HCT116 (cell line): ENCODE data around the gene ALDH7A1. TPM values are rescaled to one million over a fixed set of nuclear protein-coding genes. Genes with fewer than 3 reads are reported as not detected.

Experiments
- ATAC-seq: fragments of 200-7000 bp; cut with Tn5 transposase; 2 replicates; pipeline ENCODE4 v1.9.1; 2020; ENCODE audit warnings: mild to moderate bottlenecking, moderate library complexity
- BruUV-seq: library from RNA; stranded (reverse); fragments of 400-500 nt; replicated peaks from 2 replicates; lab custom pipeline; 2021; lab: Mats Ljungman, UMichigan
- CTCF ChIA-PET: fragments of 300-600 bp; sonication (Branson Sonifier 250); formaldehyde crosslinking; loops from one replicate; lab custom pipeline; 2021; ENCODE audit warnings: antibody characterized with exemption; lab: Charles Lee
- POLR2A ChIA-PET: fragments of 300-600, 350-600 bp; sonication (Branson Sonifier 250); formaldehyde crosslinking; loops from one replicate; lab custom pipeline; 2021; ENCODE audit warnings: antibody characterized with exemption; lab: Charles Lee
- RAD21 ChIA-PET, 2 experiments: fragments of 300-600 bp; sonication (Branson Sonifier 250); formaldehyde crosslinking; loops; one replicate each; lab custom pipeline; 2023; ENCODE audit warnings: low total read pairs in 2 of 2; ENCODE audit not compliant: uncharacterized antibody in 2 of 2, unreplicated experiment in 2 of 2, low non-redundant PET in 1 of 2; lab: Charles Lee
- DNase-seq: peaks from one replicate; pipeline ENCODE4 v3.0.0-alpha.2; 2010; ENCODE audit warnings: low read depth, low spot score
- H2AFZ ChIP-seq: fragments of 200-600 bp; shearing (Covaris generic), sonication (generic); 2 replicates; pipeline ENCODE4 v1.6.1; 2017; ENCODE audit warnings: low read depth, mixed run types, mixed read lengths, antibody characterized with exemption, low read length; ENCODE audit not compliant: poor library complexity, severe bottlenecking
- H3K27ac ChIP-seq: 2 replicates; pipeline ENCODE4 v1.5.1; 2012; ENCODE audit warnings: low read depth, low read length
- H3K27me3 ChIP-seq: fragments of 200-600 bp; sonication (generic); 2 replicates; pipeline ENCODE4 v1.6.1; 2016; ENCODE audit warnings: mixed run types, low read length, mixed read lengths; ENCODE audit not compliant: insufficient read depth
- H3K36me3 ChIP-seq, 2 experiments: fragments of 200-500 bp in 1 of 2; fragments of 200-600 bp in 1 of 2; sonication (Bioruptor generic) in 1 of 2; sonication (generic) in 1 of 2; 2 replicates each; pipeline versions ENCODE4 v1.5.1 to v1.6.1; 2014 to 2016; ENCODE audit warnings: low read length in 2 of 2, inconsistent platforms in 1 of 2, mixed read lengths in 1 of 2, mixed run types in 1 of 2; ENCODE audit not compliant: insufficient read depth in 2 of 2, control insufficient read depth in 1 of 2
- H3K4me1 ChIP-seq, 2 experiments: fragments of 200-600 bp in 1 of 2; sonication (generic) in 1 of 2; 2 replicates each; pipeline versions ENCODE4 v1.5.1 to v1.6.1; 2012 to 2017; ENCODE audit warnings: low read length in 2 of 2, inconsistent platforms in 1 of 2, mild to moderate bottlenecking in 1 of 2, mixed read lengths in 1 of 2, mixed run types in 1 of 2, moderate library complexity in 1 of 2; ENCODE audit not compliant: insufficient read depth in 2 of 2, control insufficient read depth in 1 of 2
- H3K4me2 ChIP-seq: fragments of 200-600 bp; sonication (generic); 2 replicates; pipeline ENCODE4 v1.6.1; 2017; ENCODE audit warnings: mixed run types, low read length, mixed read lengths
- H3K4me3 ChIP-seq, 2 experiments: fragments of 200-600 bp in 1 of 2; sonication (generic) in 1 of 2; replicated peaks in 1 of 2; 2 replicates each; pipeline ENCODE4 v1.5.1; 2011 to 2016; ENCODE audit warnings: low read length in 2 of 2, control low read depth in 1 of 2, low read depth in 1 of 2, mild to moderate bottlenecking in 1 of 2, mixed read lengths in 1 of 2, mixed run types in 1 of 2
- H3K79me2 ChIP-seq: fragments of 200-600 bp; sonication (generic); 2 replicates; pipeline ENCODE4 v1.6.1; 2017; ENCODE audit warnings: mild to moderate bottlenecking, mixed run types, low read length, moderate library complexity, mixed read lengths; ENCODE audit not compliant: insufficient read depth
- H3K9ac ChIP-seq: fragments of 200-600 bp; sonication (generic); 2 replicates; pipeline ENCODE4 v1.6.1; 2016; ENCODE audit warnings: low read length, mixed read lengths
- H3K9me2 ChIP-seq: fragments of 200-600 bp; sonication (generic), shearing (Covaris generic); 2 replicates; pipeline ENCODE4 v1.6.1; 2017; ENCODE audit warnings: mixed run types, mild to moderate bottlenecking, moderate library complexity; ENCODE audit not compliant: insufficient read depth
- H3K9me3 ChIP-seq, 2 experiments: fragments of 200-500 bp in 1 of 2; fragments of 200-600 bp in 1 of 2; sonication (Bioruptor generic) in 1 of 2; sonication (generic) in 1 of 2; 2 replicates each; pipeline ENCODE4 v1.6.1; 2014 to 2017; ENCODE audit warnings: low read length in 2 of 2, mixed read lengths in 2 of 2, inconsistent platforms in 1 of 2, low read depth in 1 of 2, mild to moderate bottlenecking in 1 of 2, mixed run types in 1 of 2, moderate library complexity in 1 of 2; ENCODE audit not compliant: control insufficient read depth in 1 of 2, insufficient read depth in 1 of 2
- H4K20me1 ChIP-seq: fragments of 200-600 bp; sonication (generic), shearing (Covaris generic); 2 replicates; pipeline ENCODE4 v1.6.1; 2017; ENCODE audit warnings: mixed run types, mild to moderate bottlenecking, moderate library complexity; ENCODE audit not compliant: insufficient read depth
- ATF3 ChIP-seq: IDR thresholded peaks from 2 replicates; pipeline ENCODE4 v1.6.1; 2012
- ELF1 ChIP-seq: IDR thresholded peaks from 2 replicates; pipeline ENCODE4 v1.6.1; 2012; ENCODE audit warnings: low read depth, borderline replicate concordance
- MAX ChIP-seq: IDR thresholded peaks from 2 replicates; pipeline ENCODE4 v1.6.1; 2012
- POLR2AphosphoS5 ChIP-seq: IDR thresholded peaks from 2 replicates; pipeline ENCODE4 v1.6.1; 2011; ENCODE audit warnings: mild to moderate bottlenecking, low read depth, low read length, moderate library complexity
- RAD21 ChIP-seq: IDR thresholded peaks from 2 replicates; pipeline ENCODE4 v1.6.1; 2012; ENCODE audit warnings: low read depth, mild to moderate bottlenecking
- SP1 ChIP-seq: IDR thresholded peaks from 2 replicates; pipeline ENCODE4 v1.6.1; 2012; ENCODE audit warnings: low read depth
- ZBTB33 ChIP-seq: IDR thresholded peaks from 2 replicates; pipeline ENCODE4 v1.6.1; 2011; ENCODE audit warnings: mild to moderate bottlenecking, low read length, moderate library complexity; ENCODE audit not compliant: insufficient replicate concordance; ENCODE audit errors: extremely low read depth
- ZFX ChIP-seq: fragments of 450-650 bp; IDR thresholded peaks from 2 replicates; pipeline ENCODE4 v1.6.1; 2017
- ZNF274 ChIP-seq: fragments of 200-500 bp; sonication (Bioruptor generic); IDR thresholded peaks from 2 replicates; pipeline ENCODE4 v1.6.1; 2014; ENCODE audit warnings: mild to moderate bottlenecking, low read depth, low read length, inconsistent platforms
- intact Hi-C: fragments of 100-400 bp; cut with micrococcal nuclease; formaldehyde crosslinking; loops from 2 replicates; pipeline ENCODE4 v1.10.0; 2022
- total RNA-seq: library from RNA; stranded (reverse); gene quantifications from one replicate; pipeline ENCODE4 v1.2.1, GENCODE V29; 2021; ENCODE audit not compliant: unreplicated experiment

The ALDH7A1 gene
- total RNA-seq, 1 experiment from 2014 or later: 93.2 TPM

GRCh38 chr5:126527892-126528291 is 67.1 kb downstream of the ALDH7A1 start:
- H3K27me3 ChIP-seq: no peaks in the 10 kb centered on the region
- H2AFZ ChIP-seq: peak overlapping the region; percentile 45
- TF ChIP-seq RAD21: no peak
- TF ChIP-seq MAX: no peak
- no peak for TF ChIP-seq ZNF274
- TF ChIP-seq POLR2AphosphoS5: no peak
- TF ChIP-seq ATF3: no peak
- TF ChIP-seq SP1: no peak
- TF ChIP-seq ZFX: no peak
- no peak for TF ChIP-seq ZBTB33
- TF ChIP-seq ELF1: no peak
- intact Hi-C loops: no loop called here
- no peaks in the 10 kb centered on the region for H3K9me3 ChIP-seq
- H3K4me3 ChIP-seq: no peak overlapping the region
- H3K27ac ChIP-seq: no peak overlapping the region
- no peaks in the 10 kb centered on the region for H3K9me2 ChIP-seq
- H4K20me1 ChIP-seq: no peaks in the 10 kb centered on the region
- no peak for ATAC-seq
- BruUV-seq: no TSS peak
- peaks cover 0 to 7% of the 10 kb centered on the region in 2 experiments; a peak in 2 of 4 replicates for H3K4me1 ChIP-seq
- ChIA-PET CTCF (interaction anchor here (1.2 kb wide), 1 partner anchor 9 kb away, joined by 4 read pairs; no protein-coding TSS in a partner anchor), RAD21 (no interaction called here), POLR2A (no interaction called here)
- no peaks in the 10 kb centered on the region for H3K36me3 ChIP-seq
- no peak overlapping the region for H3K4me2 ChIP-seq
- H3K9ac ChIP-seq: no peak overlapping the region
- no peak for DNase-seq
- H3K79me2 ChIP-seq: no peaks in the 10 kb centered on the region
